Activated effector memory CD4-positive, alpha-beta T cell treated with anti-CD3 and anti-CD28 coated beads, Interleukin-2, amount 50 U/mL, for 16 hours (primary cell): ENCODE measurements around the gene UBE2L3.
"Not testable (repeated sequence)": the region's sequence is repeated elsewhere in the genome, so short reads cannot be mapped to it uniquely, and the experiment has no call there.

ENCODE experiments used
- DNase-seq: peaks from one replicate; pipeline ENCODE4 v3.0.0-alpha.2; 2020

UBE2L3 gene

DNA sequence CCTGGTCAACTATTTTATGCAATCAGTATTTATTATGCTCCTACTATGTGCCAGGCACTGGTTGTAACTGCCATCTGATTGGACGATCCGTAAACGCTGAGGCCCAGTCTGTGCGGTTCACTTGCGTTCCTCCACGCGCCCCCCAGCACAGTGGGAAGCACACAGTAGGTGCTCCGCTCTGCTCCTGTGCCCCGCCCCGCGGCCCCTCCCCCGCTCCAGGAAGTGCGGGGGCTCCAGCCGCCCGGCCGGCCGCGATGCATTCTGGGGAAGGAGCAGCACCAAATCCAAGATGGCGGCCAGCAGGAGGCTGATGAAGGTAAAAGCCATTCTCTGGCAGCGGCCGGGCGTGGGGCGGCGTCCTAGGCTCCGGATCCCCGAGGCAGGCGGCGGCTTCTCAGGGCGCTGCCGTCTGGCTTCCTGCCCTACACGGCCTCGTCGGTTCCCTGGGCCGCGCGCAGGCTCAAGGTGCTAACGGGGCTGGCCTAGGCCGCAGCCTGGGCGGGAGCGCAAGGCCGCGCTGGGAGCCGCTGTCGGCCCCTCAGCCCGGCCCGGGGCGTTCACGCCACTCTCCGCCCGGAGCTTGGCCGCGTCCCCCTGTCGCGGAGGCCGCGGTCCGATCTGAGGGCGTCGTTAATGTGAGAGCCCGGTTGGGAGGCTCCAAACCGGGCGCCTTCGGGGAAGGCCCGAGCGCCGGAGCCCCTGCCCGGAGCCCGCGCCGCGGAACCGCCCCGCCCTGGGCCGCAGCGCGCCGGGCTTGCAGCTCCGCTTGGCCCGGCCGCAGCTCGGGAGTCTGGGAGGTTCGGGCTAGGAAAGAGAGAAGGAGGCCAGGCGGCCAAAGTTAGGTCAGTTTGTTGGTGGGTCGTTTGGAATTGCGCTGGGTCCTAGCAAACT lies at the start of gene UBE2L3:
Gene UBE2L3 (plus strand): TSS at position 259 of the 891 bp plus-strand sequence. CDS start 31 bp downstream, at position 290.
- DNase-seq: peak; percentile 95

DNA sequence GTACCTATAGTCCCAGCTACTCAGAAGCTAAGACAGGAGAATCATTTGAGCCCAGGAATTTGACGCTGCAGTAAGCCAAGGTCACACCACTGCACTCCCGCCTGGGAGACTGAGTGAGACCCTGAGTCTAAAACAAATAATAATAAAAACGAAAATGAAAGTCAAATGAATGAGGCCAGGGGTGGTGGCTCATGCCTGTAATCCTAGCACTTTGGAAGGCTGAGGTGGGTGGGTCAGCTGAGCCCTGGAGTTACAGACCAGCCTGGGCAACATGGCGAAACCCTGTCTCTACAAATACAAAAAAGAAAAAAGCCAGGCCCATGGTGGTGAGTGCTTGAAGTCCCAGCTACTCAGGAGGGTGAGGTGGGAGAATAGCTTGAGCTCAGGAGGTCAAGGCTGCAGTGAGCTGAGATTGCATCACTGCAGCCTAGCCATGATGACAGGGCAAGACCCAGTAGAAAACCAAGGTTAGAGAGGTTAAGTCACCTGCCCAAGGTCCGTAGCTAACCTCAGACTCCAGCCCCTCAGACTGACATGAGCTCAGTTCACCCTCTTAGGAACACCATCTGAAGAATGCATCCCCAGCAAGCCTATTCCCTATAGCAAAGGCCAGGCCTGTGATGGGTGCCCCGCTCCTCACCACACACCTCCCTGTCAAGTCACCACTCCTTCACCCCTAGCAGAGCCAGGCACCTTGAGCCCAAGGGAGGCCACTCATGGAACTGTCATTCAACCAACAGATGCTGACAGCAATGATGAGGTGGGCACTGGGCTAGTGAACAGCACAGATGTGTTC lies 40.6 kb upstream of the UBE2L3 start:
- DNase-seq: not testable (repeated sequence)

DNA sequence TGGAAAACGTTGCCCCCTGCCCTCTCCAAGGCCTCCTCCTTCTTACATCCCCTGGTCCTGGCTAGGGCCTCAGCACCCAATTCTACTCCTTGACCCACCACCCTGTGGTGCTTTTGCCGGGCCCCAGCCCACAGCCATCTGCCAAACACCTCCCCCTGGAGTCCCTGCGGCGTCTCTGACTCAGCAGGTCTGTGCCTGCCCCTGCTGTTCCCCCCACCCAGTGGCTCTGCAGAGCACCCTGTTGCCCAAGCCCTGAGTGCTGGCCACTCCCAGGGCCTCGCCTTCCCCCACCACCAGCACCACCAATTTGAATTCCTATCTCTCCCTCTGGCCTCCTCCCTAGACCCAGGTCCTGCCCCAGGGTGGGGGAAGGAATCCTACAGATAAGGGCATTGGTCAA lies 36.0 kb upstream of the UBE2L3 start:
- DNase-seq: not testable (repeated sequence)

DNA sequence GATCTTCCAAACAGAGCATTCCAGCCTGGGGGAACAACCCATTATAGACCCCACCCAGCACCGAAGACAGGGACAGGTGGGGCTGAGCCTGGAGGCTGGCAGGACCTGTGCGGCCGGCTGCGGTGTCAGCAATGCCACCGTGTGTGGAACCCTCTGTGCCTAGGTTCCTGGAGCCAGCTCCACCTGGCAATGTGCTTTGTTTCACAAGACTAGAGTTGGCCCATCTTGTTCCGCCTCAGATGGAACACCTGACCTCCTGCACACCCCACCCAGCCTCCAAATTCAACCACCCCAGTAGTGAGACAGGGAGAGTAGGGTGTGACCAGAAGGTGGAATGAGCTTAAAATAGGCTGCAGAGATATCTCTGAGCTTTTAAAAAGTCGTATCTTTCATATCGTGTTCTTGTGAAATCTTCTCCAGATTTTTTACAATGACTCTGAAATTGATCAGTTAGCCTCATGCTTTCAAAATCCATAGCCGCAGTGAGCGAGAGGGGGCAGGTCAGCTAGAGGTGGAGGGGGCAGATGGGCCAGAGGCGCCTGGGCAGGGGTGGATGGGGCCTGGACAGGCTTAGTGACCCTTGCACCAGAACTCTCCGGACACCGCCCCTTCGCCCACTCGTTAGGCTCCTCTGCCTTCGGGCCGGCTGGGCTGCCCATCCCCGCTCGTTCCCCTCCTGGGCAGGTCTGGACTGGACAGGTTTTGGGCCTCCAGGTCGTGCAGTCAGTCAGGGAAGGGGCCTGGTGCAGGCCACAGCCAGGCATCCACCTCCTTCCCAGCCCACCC lies 34.5 kb upstream of the UBE2L3 start:
- DNase-seq: not testable (repeated sequence)

DNA sequence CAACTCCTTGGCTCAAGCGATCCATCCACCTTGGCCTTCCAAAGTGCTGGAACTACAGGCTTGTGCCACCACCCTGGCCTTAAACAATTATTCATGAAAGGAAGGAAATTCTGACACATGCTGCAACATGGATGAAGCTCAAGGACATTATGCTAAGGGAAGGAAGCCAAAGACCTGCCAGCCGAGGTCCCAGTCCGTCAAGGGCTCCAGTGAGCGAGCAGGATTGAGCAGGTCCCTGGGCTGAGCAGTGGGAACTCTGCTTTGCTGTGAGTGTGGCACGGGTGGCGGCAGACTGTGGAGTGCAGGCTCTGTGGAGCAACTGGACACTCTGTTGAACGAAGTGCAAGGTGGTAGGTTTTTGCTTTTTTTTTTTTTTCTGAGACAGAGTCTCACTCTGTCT lies 27.7 kb upstream of the UBE2L3 start:
- not testable (repeated sequence) for DNase-seq

DNA sequence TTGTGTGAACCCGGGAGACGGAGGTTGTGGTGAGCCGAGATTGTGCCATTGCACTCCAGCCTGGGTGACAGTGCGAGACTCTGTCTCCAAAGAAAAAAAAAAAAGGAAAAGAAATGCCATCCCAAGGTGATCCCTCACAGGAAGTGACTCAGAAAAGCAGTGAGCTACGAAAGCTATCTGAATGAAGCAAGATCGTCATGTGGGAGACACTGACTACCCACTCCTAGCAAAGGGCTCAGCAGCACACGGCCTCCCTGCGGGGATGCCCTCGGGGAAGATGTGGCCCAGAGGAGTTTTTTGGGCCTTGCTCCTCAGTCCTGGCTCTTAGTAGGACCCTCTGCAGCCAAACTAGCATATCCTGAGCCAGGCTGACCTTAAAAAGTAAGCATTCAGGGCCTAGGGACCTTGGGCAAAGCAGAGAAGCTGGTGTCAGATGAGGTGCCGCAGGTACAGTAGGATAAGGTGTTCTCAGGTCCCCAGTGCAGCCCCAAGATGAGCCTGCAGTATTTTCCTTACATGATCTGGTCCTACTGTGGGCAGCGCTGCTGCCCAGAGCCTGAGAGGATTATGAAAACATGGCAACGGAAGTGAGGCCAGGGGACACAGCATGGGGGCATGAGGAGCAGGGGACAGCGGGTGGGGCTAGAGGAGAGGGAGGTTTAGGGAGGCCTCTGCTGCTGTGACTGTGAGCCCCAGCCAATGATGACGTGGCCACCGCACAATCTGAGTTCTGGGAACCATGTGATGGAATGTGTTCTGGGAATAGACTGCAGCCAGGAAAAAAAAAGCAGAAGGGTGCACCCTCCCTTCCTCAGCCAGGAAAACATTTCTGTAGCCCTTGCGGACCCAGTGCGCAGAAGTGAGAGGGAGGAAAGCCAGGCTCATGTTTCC lies 22.8 kb upstream of the UBE2L3 start:
- DNase-seq: peak; percentile 9

DNA sequence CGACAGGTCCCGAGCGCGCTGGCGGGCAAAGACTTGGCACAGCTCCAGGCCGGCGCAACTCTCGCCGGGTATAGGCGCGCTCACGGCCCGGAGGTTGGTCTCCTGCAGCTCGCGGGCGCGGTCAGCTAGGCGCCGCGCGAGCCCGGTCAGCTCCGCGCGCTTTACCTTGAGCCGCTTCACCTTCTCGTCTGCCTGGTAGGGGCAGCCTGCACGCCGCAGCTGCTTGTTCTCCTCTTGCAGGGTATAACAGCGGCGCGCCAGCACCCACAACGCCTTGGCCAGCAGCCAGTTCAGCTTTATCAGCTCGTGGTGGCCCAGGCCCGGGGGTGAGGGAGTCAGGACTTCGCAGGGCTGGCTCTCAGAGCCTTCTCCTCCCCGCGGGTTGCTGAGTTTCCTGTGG lies 18.0 kb upstream of the UBE2L3 start:
- not testable (repeated sequence) for DNase-seq

DNA sequence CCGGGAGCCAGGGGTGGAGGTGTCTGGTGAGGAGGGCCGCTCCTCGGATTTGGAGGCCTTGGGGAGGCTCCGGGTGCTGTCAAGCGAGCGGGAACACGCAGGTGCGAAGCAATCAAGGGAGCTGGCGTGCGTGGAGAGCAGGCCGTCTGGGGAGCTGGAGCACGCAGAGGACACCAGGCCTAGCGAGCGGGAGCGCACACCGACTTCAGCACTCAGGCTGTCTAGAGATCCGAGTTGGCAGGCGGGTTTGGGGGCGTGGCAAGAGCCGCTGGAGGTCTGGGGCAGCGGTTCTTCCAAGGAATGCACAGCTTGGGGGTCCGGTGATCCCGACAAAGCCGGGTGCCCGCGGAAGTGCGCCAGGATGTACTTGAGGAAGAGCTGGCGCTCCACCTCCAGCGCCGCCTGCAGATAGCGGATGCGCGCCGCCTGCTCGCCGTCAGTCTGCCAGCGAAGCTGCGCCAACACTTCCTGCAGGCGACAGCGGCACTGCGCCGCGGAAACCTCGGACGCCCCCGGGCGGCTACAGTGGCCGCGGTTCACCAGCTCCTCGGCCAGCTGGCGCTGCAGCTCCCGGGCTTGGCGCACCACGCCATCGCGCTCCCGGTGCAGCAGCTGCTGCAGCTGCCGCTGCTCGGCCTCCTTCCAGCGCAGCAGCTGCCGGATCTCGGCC lies 17.4 kb upstream of the UBE2L3 start:
- DNase-seq: not testable (repeated sequence)

DNA sequence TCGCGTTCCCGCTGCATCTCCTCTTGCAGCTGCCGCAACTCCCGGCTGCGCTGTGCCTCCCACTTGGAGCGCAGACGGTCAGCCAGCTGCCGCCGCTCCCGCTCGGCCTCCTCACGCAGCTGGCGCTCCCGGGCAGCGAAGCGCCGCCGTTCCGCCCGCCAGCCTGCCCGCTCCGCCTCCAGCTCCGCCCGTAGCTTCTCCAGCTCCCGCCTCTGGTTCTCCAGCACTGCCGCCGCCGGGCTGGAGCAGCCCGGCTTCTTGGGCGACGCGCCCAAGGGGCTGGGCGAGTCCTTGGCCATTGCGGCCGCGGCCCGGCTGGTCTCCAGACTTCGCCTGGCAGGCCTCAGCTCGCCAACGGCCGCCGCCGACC lies 16.9 kb upstream of the UBE2L3 start:
- DNase-seq: not testable (repeated sequence)

DNA sequence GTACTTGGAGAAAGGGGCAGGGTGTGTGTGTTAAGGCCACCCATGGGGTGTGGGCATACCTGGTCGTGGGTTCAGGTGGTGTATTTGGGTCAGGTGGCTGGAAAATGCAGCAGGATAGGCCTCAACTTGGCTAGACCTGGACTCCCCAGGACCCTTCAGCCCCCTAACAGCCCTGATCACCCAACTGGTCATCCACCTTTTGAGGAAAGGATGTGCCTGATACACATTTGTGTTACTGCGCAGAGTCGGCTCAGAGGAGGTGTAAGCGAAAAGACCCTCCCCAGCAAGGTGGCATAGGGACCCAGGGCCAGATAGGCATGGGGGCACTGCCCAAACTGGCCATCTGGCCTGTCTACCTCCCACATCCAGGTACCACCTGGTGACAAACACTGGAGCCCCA lies 16.2 kb upstream of the UBE2L3 start, which contains the start of gene RIMBP3C:
Gene RIMBP3C (minus strand): TSS at position 101 of the 400 bp plus-strand sequence. CDS start 485 bp downstream, outside the sequence.
- not testable (repeated sequence) for DNase-seq

DNA sequence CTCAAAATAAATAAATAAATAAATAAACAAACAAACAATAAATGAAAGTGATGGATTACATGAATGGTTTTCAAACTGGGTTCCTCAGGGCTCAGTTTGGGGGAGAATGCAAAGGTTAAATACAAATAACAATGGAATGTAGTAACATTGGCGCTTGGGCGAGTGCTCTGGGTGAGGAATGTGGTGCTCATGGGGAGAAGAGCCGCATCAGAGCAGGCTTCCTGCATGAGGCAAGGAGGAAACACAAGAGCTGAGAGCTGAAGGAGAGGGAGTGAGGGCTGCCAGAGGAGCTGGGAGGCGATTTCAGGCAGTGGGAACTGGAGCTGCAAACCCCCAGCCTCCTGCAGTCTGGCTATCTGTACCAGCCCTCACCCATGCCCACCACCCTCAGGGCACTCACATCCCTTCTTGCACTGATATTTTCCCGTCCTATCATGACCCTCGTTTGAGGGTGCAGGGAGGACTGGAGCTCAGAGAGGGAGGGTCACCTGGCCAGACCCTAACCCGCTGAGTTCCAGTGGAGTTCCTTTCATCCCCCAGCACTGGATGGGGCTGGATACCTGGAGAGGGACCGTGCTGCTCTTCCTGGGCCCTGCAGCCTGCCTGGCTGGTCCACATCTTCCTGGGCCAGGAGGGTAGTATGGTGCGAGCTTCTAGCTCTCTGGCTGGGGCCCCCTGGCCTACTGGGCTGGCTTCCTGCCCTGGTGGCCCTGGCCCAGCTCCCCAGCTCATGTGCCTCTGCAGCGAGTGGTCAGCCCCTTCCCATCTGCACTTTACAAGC lies 8.0 kb upstream of the UBE2L3 start:
- peak; percentile 24 for DNase-seq

DNA sequence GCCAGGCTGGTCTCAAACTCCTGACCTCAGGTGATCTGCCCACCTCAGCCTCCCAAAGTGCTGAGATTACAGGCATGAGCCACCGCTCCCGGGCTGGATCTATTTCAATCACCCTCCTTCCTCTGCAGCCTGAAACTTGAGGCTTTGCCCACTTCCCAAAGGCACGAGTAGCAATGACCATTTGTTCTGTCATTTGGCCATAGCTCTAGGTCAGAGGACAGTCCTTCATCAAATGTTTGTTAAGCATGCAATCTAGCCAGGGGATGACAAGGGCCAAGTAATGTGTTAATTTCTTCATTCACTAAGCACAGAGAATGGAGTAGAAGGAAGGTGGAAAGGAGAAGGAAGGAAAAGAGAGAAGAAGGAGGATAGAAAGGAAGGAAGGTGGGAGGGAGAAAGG lies 6.9 kb upstream of the UBE2L3 start:
- DNase-seq: not testable (repeated sequence)

DNA sequence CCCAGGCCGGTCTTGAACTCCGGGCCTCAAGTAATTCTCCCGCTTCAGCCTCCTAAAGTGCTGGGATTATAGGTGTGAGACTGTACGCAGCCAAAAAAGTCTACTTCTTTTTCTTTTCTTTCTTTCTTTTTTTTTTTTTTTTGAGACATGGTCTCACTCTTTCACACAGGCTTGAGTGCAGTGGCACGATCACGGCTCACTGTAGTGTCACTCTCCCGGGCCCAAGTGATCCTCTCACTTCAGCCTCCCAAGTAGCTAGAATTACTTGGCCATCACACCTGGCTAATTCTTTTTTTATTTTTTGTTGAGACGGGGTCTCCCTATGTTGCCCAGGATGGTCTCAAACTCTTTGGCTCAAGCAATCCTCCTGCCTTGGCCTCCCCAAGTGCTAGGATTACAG lies 3.6 kb upstream of the UBE2L3 start:
- DNase-seq: no peak

DNA sequence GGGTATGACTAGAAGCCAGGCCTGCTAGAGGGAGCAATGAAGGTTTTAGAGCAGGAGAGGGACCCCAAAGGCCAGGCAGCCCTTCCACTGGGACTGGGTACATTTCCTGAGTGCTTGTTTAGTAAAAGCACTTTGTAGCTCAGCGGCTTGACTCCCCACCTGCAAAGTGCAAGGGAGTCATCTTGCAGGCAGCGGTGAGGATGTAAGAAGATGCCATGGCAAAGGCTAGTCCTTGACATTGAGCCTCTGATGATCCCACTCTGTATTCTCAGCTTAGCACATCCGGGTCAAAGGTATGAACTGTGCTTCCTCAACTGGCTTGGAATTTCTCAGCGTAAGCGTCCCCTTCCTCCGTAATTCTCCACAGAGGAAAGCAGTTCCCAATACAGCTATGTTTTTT lies 3.1 kb upstream of the UBE2L3 start:
- DNase-seq: no peak

DNA sequence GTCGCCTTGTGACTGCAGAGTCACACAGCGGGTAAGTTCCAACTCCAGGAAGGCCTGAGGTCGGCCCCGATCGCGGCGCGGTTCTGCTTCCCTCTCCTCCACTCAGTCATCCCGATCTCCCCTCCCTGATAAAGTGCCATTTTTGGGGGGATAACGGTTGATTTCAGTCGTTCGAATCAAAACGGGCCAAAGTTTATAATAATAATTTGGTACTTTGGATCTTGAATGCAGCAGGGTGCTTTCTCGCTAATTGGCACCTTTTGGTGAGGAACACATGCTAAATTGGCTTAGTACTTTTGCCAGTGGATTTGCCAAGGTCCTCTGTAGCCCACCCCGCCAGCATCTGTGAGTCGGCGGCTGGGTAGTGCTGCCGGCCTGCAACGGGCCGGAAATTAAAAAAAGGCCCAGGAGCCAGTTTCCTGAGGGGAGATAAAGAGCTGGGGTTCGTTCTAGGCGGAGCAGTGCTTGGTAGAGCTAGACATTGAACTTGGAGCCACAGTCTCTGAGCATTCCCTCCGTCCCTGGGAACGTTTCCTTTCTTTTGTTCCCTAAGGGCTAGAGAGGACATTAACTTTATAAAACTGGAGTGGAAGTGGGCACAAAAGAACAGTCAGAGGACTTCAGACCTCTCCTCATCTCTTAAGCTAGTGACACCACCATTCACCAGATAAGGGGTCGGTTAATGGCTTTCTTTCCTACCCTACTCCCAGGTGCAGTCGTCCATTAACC lies 997 bp downstream of the UBE2L3 start:
- peak; percentile 76 for DNase-seq

DNA sequence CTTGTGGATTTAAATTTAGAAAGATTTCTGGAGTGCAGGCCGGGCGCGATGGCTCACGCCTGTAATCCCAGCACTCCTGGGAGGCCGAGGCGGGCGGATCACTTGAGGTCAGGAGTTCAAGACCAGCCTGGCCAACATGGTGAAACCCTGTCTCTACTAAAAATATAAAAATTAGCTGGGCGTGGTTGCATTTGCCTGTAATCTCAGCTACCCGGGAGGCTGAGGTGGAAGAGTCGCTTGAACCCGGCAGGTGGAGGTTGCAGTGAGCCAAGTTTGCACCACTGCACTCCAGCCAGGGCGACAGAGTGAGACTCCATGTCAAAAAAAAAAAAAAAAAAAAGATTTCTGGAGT lies 1.5 kb downstream of the UBE2L3 start:
- DNase-seq: not testable (repeated sequence)

DNA sequence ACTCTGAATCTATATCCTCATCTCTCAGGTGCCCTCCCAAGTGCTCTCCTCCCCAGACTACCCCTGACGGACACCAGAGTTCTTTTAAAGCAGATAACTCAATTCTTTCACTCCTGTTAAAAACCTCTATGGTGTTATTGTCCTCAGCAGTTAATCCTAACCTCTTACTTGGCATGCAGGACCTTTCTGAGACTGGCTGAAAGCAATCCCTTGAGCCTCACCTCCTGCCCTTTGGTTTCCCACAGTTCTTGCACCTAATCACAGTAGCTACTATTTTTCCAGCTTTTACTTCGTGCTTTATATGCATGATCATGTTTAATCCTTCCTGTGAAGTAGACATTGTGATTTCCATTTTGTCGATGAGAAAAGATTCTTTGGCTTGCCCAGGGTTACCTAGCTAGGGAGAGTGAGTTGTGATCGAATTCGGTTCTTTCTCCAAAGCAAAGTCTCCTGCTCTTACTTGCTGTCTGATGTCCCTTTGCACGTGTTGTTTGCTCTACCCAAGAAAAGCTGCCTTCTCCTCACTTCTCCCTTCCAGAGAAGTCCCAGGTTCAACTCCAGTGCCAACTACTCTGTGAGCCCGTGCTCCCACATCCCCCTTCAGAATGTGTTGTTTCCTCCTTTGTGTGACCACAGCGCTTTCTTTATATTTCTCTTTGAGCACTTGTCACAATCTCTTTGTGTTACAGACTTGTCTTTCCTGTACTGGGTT lies 2.1 kb downstream of the UBE2L3 start:
- DNase-seq: no peak

DNA sequence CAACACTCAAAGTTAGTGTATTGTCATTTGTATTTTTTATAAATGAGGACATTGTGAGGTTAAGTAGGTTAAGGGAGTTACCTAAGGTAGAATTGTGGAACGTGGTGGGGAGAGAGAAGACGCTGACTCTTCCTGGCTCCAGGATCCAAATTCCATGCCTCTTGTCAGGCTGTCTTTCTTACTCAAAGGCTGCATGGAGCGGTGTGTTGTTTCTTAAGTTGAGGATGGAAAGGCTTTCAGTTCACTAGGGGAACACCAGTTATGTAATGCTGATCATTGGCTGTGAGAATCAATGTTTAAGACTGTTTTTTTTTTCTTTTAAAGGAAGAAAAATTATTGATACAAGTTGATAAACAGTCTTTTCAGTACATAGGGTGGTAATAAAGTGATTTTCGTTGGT lies 2.9 kb downstream of the UBE2L3 start:
- DNase-seq: no peak

DNA sequence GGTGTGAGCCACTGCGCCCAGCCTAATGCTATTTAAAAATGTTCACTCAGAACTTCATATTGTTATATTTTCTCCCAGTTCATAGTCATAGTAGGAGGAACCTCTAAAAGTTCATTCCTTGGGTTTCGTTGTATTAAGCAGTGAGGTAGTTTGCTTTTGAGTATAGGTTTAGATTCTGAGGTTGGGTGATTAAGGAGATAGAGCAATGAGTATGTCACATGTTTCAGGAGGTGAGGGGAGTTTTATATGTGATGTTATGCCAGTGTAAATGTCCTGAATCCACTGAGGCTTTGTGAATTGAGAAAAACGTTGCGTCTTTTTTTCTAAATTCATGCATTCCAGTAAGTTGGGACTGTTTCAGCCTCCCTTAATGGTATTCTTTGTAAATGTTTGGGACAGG lies 4.2 kb downstream of the UBE2L3 start:
- no peak for DNase-seq
